Ovary (tissue), 9 donors: ENCODE data around the gene PPT1. TPM values are rescaled to one million over a fixed set of nuclear protein-coding genes. Genes with fewer than 3 reads are reported as not detected.

ENCODE experiments used
- DNase-seq, 5 donors: peaks; one replicate each; pipeline ENCODE4 v3.0.0-alpha.2; 2019 to 2020
- H3K27ac ChIP-seq, 2 donors: fragments of 200-600 bp; one replicate each; pipeline versions ENCODE4 v1.5.1 to v1.8.0; 2019 to 2022
- H3K27me3 ChIP-seq: fragments of 200-600 bp; one replicate; pipeline ENCODE4 v1.8.0; 2022
- H3K36me3 ChIP-seq: fragments of 200-600 bp; sonication (generic); one replicate; pipeline ENCODE4 v1.5.1; 2019
- H3K4me1 ChIP-seq: one replicate; pipeline ENCODE4 v1.8.1; 2013; ENCODE audit warnings: mild to moderate bottlenecking, moderate library complexity; ENCODE audit not compliant: insufficient read depth
- H3K4me3 ChIP-seq: fragments of 200-600 bp; sonication (generic); one replicate; pipeline ENCODE4 v1.5.1; 2017
- H3K9me3 ChIP-seq, 2 donors: fragments of 200-600 bp in 1 of 2; sonication (generic) in 1 of 2; one replicate each; pipeline versions ENCODE4 v1.5.1 to v1.8.1; 2013 to 2019; ENCODE audit warnings: mild to moderate bottlenecking in 1 of 2, moderate library complexity in 1 of 2
- CTCF ChIP-seq, 3 donors: fragments of 450-650 bp in 2 of 3; fragments of 200-600 bp in 1 of 3; IDR thresholded peaks; one replicate each; pipeline versions ENCODE4 v1.5.1 to v1.8.0; 2016 to 2022; ENCODE audit warnings: antibody characterized with exemption in 3 of 3, mild to moderate bottlenecking in 1 of 3
- EP300 ChIP-seq: sonication (generic); formaldehyde crosslinking; IDR thresholded peaks from one replicate; pipeline ENCODE4 v1.6.1; 2017; ENCODE audit warnings: antibody characterized with exemption
- POLR2A ChIP-seq: fragments of 450-650 bp; IDR thresholded peaks from one replicate; pipeline ENCODE4 v1.6.1; 2017; ENCODE audit warnings: antibody characterized with exemption, mild to moderate bottlenecking, moderate library complexity
- WGBS, 3 donors: extraction: QIAGEN DNeasy Blood & Tissue Kit in 1 of 3; methylation state at CpG; one replicate each; pipeline versions ENCODE4 v1.1.5 to v1.1.7; 2013 to 2017; 5-methylcytosine and 5-hydroxymethylcytosine counted together
- intact Hi-C, 4 donors: fragments of 100-400 bp; cut with DNase I; formaldehyde crosslinking; loops; one replicate each; pipeline versions ENCODE4 v1.11.0 to v1.15.1; 2022 to 2023
- polyA plus RNA-seq, 2 donors: library from polyadenylated mRNA; stranded (reverse); fragments of 200-250 nt in 1 of 2; fragments of 350-450 nt in 1 of 2; fragmentation: Illumina TruSeq in 1 of 2; extraction: RNeasy Lipid Tissue Mini Kit (QIAGEN cat#74804) in 1 of 2; gene quantifications; one replicate each; pipeline ENCODE4 v1.2.3, GENCODE V29; 2013 to 2014
- total RNA-seq, 7 donors: library from RNA; depleted of rRNA in 2 of 7; stranded (reverse); fragments of >200 nt in 2 of 7; fragmentation: NEBNext Ultra II Directional in 3 of 7; extraction: Animal tissue kit (Norgen Biotek cat#: 25700) in 3 of 7; gene quantifications; one replicate each; pipeline versions ENCODE4 v1.1.0 to v1.2.4, GENCODE V29; 2016 to 2023
- donor health status: DM: no; HTN: no; CAD: no; lungs with moderate emphysema.
- donor health status: DM: no; HTN: no; CAD: no.
- donor health status: Bipolar disorder and iron deficiency.
- donor health status: DM: yes; HTN: yes; CAD: no.
- donor health status: DM: no; HTN: no; CAD: no.
- donor health status: DM: yes; HTN: yes; CAD: no.

Gene PPT1
- total and polyA plus RNA-seq, 9 donors: 38.0 to 247 (median 71.0) TPM

GRCh38 chr1:40059338-40059959 lies 37.6 kb downstream of the PPT1 start:
- TF ChIP-seq EP300 (no peak), CTCF (IDR thresholded peaks at IDR 0.05) (no peak)
- H3K27me3 ChIP-seq: no peaks in the 10 kb centered on the region
- H3K36me3 ChIP-seq: no peaks in the 10 kb centered on the region
- DNase-seq: no peak
- WGBS, 3 donors: 53 to 67% (median 64%) methylated on average over 4 of the region's 4 CpGs
- intact Hi-C loops: no loop called here
- no peaks in the 10 kb centered on the region for H3K9me3 ChIP-seq
- no peak overlapping the region for H3K27ac ChIP-seq
- H3K4me3 ChIP-seq: no peak overlapping the region
- H3K4me1 ChIP-seq: peaks cover 4% of the 10 kb centered on the region

GRCh38 chr1:40058453-40059337 lies 38.4 kb downstream of the PPT1 start:
- intact Hi-C loops: no loop called here
- no peak overlapping the region for H3K4me3 ChIP-seq
- no peaks in the 10 kb centered on the region for H3K27me3 ChIP-seq
- TF ChIP-seq POLR2A (no peak), EP300 (no peak)
- peaks cover 4% of the 10 kb centered on the region for H3K4me1 ChIP-seq
- WGBS, 3 donors: 82 to 86% (median 83%) methylated on average over 7 of the region's 7 CpGs
- no peak overlapping the region for H3K27ac ChIP-seq
- no peaks in the 10 kb centered on the region for H3K9me3 ChIP-seq
- DNase-seq: no peak
- H3K36me3 ChIP-seq: no peaks in the 10 kb centered on the region

- Histone ChIP-seq H3K4me1 (peaks cover 4% of the 10 kb centered on the region), H3K4me3 (no peak overlapping the region), H3K36me3 (no peaks in the 10 kb centered on the region), H3K9me3 (no peaks in the 10 kb centered on the region), H3K27me3 (no peaks in the 10 kb centered on the region), H3K27ac (no peak overlapping the region)
- intact Hi-C loops: no loop called here
- WGBS, 3 donors: 86 to 97% (median 87%) methylated on average over 1 of the region's 1 CpG
- DNase-seq: no peak
- TF ChIP-seq CTCF (IDR thresholded peaks at IDR 0.05) (no peak), POLR2A (no peak), EP300 (no peak)
Observed at GRCh38 chr1:40058097-40058452, 39.0 kb downstream of the PPT1 start.

- Histone ChIP-seq H3K9me3 (no peaks in the 10 kb centered on the region), H3K4me3 (no peak overlapping the region), H3K4me1 (peaks cover 4% of the 10 kb centered on the region), H3K27me3 (no peaks in the 10 kb centered on the region), H3K36me3 (no peaks in the 10 kb centered on the region), H3K27ac (no peak overlapping the region)
- no peak for DNase-seq
- TF ChIP-seq POLR2A: no peak
- 89 to 92% (median 91%) methylated on average over 1 of the region's 1 CpG for WGBS, 3 donors
- intact Hi-C loops: no loop called here
Observed at GRCh38 chr1:40057310-40058030, 39.6 kb downstream of the PPT1 start.

GRCh38 chr1:40056519-40057309 lies 40.3 kb downstream of the PPT1 start:
- TF ChIP-seq CTCF (IDR thresholded peaks at IDR 0.05) (no peak), EP300 (no peak), POLR2A (no peak)
- Histone ChIP-seq H3K4me1 (peaks cover 4% of the 10 kb centered on the region), H3K27me3 (no peaks in the 10 kb centered on the region), H3K27ac (no peak overlapping the region), H3K36me3 (no peaks in the 10 kb centered on the region), H3K9me3 (no peaks in the 10 kb centered on the region), H3K4me3 (no peak overlapping the region)
- 95 to 98% (median 96%) methylated on average over 5 of the region's 5 CpGs for WGBS, 3 donors
- DNase-seq: no peak
- intact Hi-C loops: no loop called here
